CD4-positive, alpha-beta memory T cell (primary cell): ENCODE data around the gene SCN8A. TPM values are rescaled to one million over a fixed set of nuclear protein-coding genes. Genes with fewer than 3 reads are reported as not detected.

Source experiments
- CTCF ChIA-PET: fragments of 350-600 bp; sonication (Branson Sonifier 250); formaldehyde crosslinking; loops from one replicate; lab custom pipeline; 2021; ENCODE audit warnings: inconsistent platforms; ENCODE audit not compliant: partially characterized antibody; lab: Charles Lee
- POLR2A ChIA-PET: fragments of 350-600 bp; sonication (Branson Sonifier 250); formaldehyde crosslinking; loops from one replicate; lab custom pipeline; 2021; ENCODE audit not compliant: partially characterized antibody; lab: Charles Lee
- DNase-seq, 5 donors: peaks; one replicate each; pipeline versions ENCODE4 v3.0.0 to v3.0.0-alpha.2; 2020 to 2022; ENCODE audit warnings: mixed read lengths in 1 of 5
- H3K27ac ChIP-seq: one replicate; pipeline ENCODE4 v1.7.0; 2013; ENCODE audit warnings: low read depth, low read length
- H3K27me3 ChIP-seq: 2 replicates; pipeline ENCODE4 v1.7.0; 2013; ENCODE audit warnings: mild to moderate bottlenecking, low read length, moderate library complexity; ENCODE audit not compliant: insufficient read depth
- H3K36me3 ChIP-seq: 2 replicates; pipeline ENCODE4 v1.7.0; 2013; ENCODE audit warnings: mild to moderate bottlenecking, low read length, moderate library complexity; ENCODE audit not compliant: insufficient read depth
- H3K4me1 ChIP-seq: 2 replicates; pipeline ENCODE4 v1.7.0; 2013; ENCODE audit warnings: mild to moderate bottlenecking, low read length, moderate library complexity; ENCODE audit not compliant: insufficient read depth
- H3K4me3 ChIP-seq, 2 donors: one replicate each; pipeline ENCODE4 v1.7.0; 2013; ENCODE audit warnings: low read length in 2 of 2, mild to moderate bottlenecking in 1 of 2
- H3K9me3 ChIP-seq, 2 donors: one replicate each; pipeline ENCODE4 v1.7.0; 2013; ENCODE audit warnings: low read length in 2 of 2, control low read depth in 1 of 2; ENCODE audit not compliant: control insufficient read depth in 1 of 2
- H3K27ac Mint-ChIP-seq, 7 donors: one replicate each; pipeline ENCODE4 v1.8.0; 2020 to 2021; ENCODE audit warnings: mixed read lengths in 7 of 7, mild to moderate bottlenecking in 6 of 7, inconsistent platforms in 3 of 7, moderate library complexity in 3 of 7
- H3K27me3 Mint-ChIP-seq, 2 donors: one replicate each; pipeline ENCODE4 v1.8.0; 2020 to 2021; ENCODE audit warnings: mixed read lengths in 2 of 2
- H3K36me3 Mint-ChIP-seq, 2 donors: one replicate each; pipeline ENCODE4 v1.8.0; 2020 to 2021; ENCODE audit warnings: mixed read lengths in 2 of 2, inconsistent platforms in 1 of 2, mild to moderate bottlenecking in 1 of 2
- H3K4me1 Mint-ChIP-seq, 4 donors: one replicate each; pipeline ENCODE4 v1.8.0; 2020 to 2021; ENCODE audit warnings: mixed read lengths in 4 of 4, mild to moderate bottlenecking in 1 of 4
- H3K4me3 Mint-ChIP-seq, 8 donors: one replicate each; pipeline ENCODE4 v1.8.0; 2020 to 2021; ENCODE audit warnings: mixed read lengths in 8 of 8, mild to moderate bottlenecking in 7 of 8, moderate library complexity in 6 of 8, inconsistent platforms in 3 of 8
- H3K9me3 Mint-ChIP-seq, 8 donors: one replicate each; pipeline ENCODE4 v1.8.0; 2020 to 2021; ENCODE audit warnings: mixed read lengths in 8 of 8, mild to moderate bottlenecking in 5 of 8, inconsistent platforms in 3 of 8, moderate library complexity in 1 of 8
- intact Hi-C: fragments of 100-400 bp; cut with micrococcal nuclease; formaldehyde crosslinking; loops from one replicate; pipeline ENCODE4 v1.15.1; 2023
- polyA plus RNA-seq, 2 donors: library from polyadenylated mRNA; unstranded; fragments of 300-500 nt; fragmentation: Illumina TruSeq; gene quantifications; one replicate each; pipeline ENCODE4 v1.2.3, GENCODE V29; 2021
- total RNA-seq, 2 experiments: library from RNA; stranded (reverse); gene quantifications; one replicate each; pipeline ENCODE4 v1.2.3, GENCODE V29; 2021

SCN8A gene
- total and polyA plus RNA-seq, 4 experiments from 2014 or later, result 0.04 to 1.00 (median 0.24) TPM

- Mint-ChIP-seq H3K9me3 (no peaks in the 10 kb centered on the region), H3K36me3 (no peaks in the 10 kb centered on the region), H3K27ac (peak overlapping the region in 4 of 7 donors; percentile 43 to 80 (median 64)), H3K4me1 (peaks cover 7 to 19% (median 9%) of the 10 kb centered on the region in 4 donors), H3K4me3 (peak overlapping the region; percentile 35 to 66 (median 60)), H3K27me3 (no peaks in the 10 kb centered on the region)
- Histone ChIP-seq H3K27me3 (no peaks in the 10 kb centered on the region), H3K36me3 (no peaks in the 10 kb centered on the region), H3K4me1 (peaks cover 8% of the 10 kb centered on the region), H3K9me3 (no peaks in the 10 kb centered on the region), H3K27ac (no peak overlapping the region), H3K4me3 (no peak overlapping the region)
- intact Hi-C loops, result loop anchor here (5.0 kb wide), 1 partner anchor 55 kb away; no protein-coding TSS in a partner anchor
- ChIA-PET CTCF (no interaction called here), POLR2A (no interaction called here)
- DNase-seq, result no peak
Measured at GRCh38 chr12:51822261-51822616, 231.2 kb downstream of the SCN8A start.

- H3K4me3 Mint-ChIP-seq, result peak overlapping the region in 7 of 8 donors; percentile 8 to 68 (median 62)
Measured at GRCh38 chr12:51822956-51823355, 231.9 kb downstream of the SCN8A start.

GRCh38 chr12:51823875-51824565 is 233.0 kb downstream of the SCN8A start:
- peaks cover 17 to 34% (median 22%) of the 10 kb centered on the region in 4 donors for H3K4me1 Mint-ChIP-seq

More at GRCh38 chr12:51822956-51823355, 231.9 kb downstream of the SCN8A start:
- Histone ChIP-seq H3K36me3 (no peaks in the 10 kb centered on the region), H3K27me3 (no peaks in the 10 kb centered on the region), H3K27ac (no peak overlapping the region), H3K4me3 (no peak overlapping the region), H3K4me1 (peaks cover 14% of the 10 kb centered on the region), H3K9me3 (no peaks in the 10 kb centered on the region)
- CTCF ChIA-PET, result interaction anchor here (1.1 to 2.4 kb wide), 2 partner anchors 9 to 21 kb away, joined by 3 to 17 read pairs; a partner anchor contains a TSS
- intact Hi-C loops, result loop anchor here (5.0 kb wide), 1 partner anchor 54 kb away; no protein-coding TSS in a partner anchor
- Mint-ChIP-seq H3K4me1 (peaks cover 12 to 26% (median 16%) of the 10 kb centered on the region in 4 donors), H3K36me3 (no peaks in the 10 kb centered on the region), H3K27me3 (no peaks in the 10 kb centered on the region), H3K27ac (peak overlapping the region in 5 of 7 donors; percentile 55 to 80 (median 77)), H3K9me3 (no peaks in the 10 kb centered on the region)
- no peak for DNase-seq
- POLR2A ChIA-PET, result no interaction called here

GRCh38 chr12:51825216-51825615 is 234.2 kb downstream of the SCN8A start:
- H3K27ac ChIP-seq, result no peak overlapping the region
- no peak for DNase-seq
- H3K4me3 ChIP-seq, result no peak overlapping the region
- H3K27me3 Mint-ChIP-seq, result peaks cover 2 to 4% of the 10 kb centered on the region in 2 donors
- H3K27ac Mint-ChIP-seq, result no peak overlapping the region
- no peaks in the 10 kb centered on the region for H3K27me3 ChIP-seq
- ChIA-PET POLR2A (no interaction called here), CTCF (interaction anchor here (2.1 to 2.4 kb wide), 3 partner anchors 8 to 404 kb away, joined by 9 to 17 read pairs (median 10); a partner anchor contains a TSS)
- no peaks in the 10 kb centered on the region for H3K9me3 Mint-ChIP-seq
- H3K36me3 Mint-ChIP-seq, result no peaks in the 10 kb centered on the region
- H3K9me3 ChIP-seq, result no peaks in the 10 kb centered on the region
- intact Hi-C loops, result loop anchor here (2.0 kb wide), 1 partner anchor 400 kb away; the partner anchor contains the start of gene SLC4A8
- peaks cover 14 to 34% (median 18%) of the 10 kb centered on the region in 4 donors for H3K4me1 Mint-ChIP-seq
- H3K36me3 ChIP-seq, result no peaks in the 10 kb centered on the region
- H3K4me1 ChIP-seq, result peaks cover 12% of the 10 kb centered on the region
- H3K4me3 Mint-ChIP-seq, result peak overlapping the region in 1 of 8 donors; percentile 23

More at GRCh38 chr12:51823875-51824565, 233.0 kb downstream of the SCN8A start:
- no peaks in the 10 kb centered on the region for H3K36me3 ChIP-seq
- no peak overlapping the region for H3K4me3 ChIP-seq
- no peaks in the 10 kb centered on the region for H3K27me3 ChIP-seq
- intact Hi-C loops, result loop anchor here (1.0 to 5.0 kb wide), 3 partner anchors 53 to 399 kb away; partner anchors contain the start of gene SLC4A8
- H3K4me1 ChIP-seq, result peaks cover 19% of the 10 kb centered on the region
- peak overlapping the region in 5 of 7 donors; percentile 42 to 80 (median 59) for H3K27ac Mint-ChIP-seq
- peak in 3 of 5 donors; percentile 23 to 29 (median 26) for DNase-seq
- H3K9me3 ChIP-seq, result no peaks in the 10 kb centered on the region
- H3K27me3 Mint-ChIP-seq, result no peaks in the 10 kb centered on the region
- no peaks in the 10 kb centered on the region for H3K36me3 Mint-ChIP-seq
- ChIA-PET CTCF (interaction anchor here (0.8 to 2.4 kb wide), 13 partner anchors 9 to 405 kb away, joined by 3 to 17 read pairs (median 4); a partner anchor contains a TSS), POLR2A (interaction anchor here (0.9 to 1.5 kb wide), 2 partner anchors 9 kb away, joined by 5 to 7 read pairs; a partner anchor contains a TSS)
- H3K9me3 Mint-ChIP-seq, result no peaks in the 10 kb centered on the region
- no peak overlapping the region for H3K27ac ChIP-seq
- H3K4me3 Mint-ChIP-seq, result peak overlapping the region in 5 of 8 donors; percentile 1 to 71 (median 43)

- no peak for DNase-seq
- Histone ChIP-seq H3K9me3 (no peaks in the 10 kb centered on the region), H3K4me1 (peaks cover 11% of the 10 kb centered on the region), H3K36me3 (no peaks in the 10 kb centered on the region), H3K4me3 (no peak overlapping the region), H3K27me3 (no peaks in the 10 kb centered on the region), H3K27ac (no peak overlapping the region)
- H3K27me3 Mint-ChIP-seq, result peaks cover 2 to 6% of the 10 kb centered on the region in 2 donors
- intact Hi-C loops, result no loop called here
- ChIA-PET CTCF (no interaction called here), POLR2A (no interaction called here)
- peaks cover 14 to 34% (median 18%) of the 10 kb centered on the region in 4 donors for H3K4me1 Mint-ChIP-seq
- H3K27ac Mint-ChIP-seq, result no peak overlapping the region
- no peaks in the 10 kb centered on the region for H3K36me3 Mint-ChIP-seq
- H3K9me3 Mint-ChIP-seq, result no peaks in the 10 kb centered on the region
- H3K4me3 Mint-ChIP-seq, result no peak overlapping the region
Measured at GRCh38 chr12:51826881-51827280, 235.8 kb downstream of the SCN8A start.

GRCh38 chr12:51827925-51828818 is 237.1 kb downstream of the SCN8A start:
- H3K36me3 ChIP-seq, result no peaks in the 10 kb centered on the region
- POLR2A ChIA-PET, result no interaction called here

More at GRCh38 chr12:51827925-51828818, 237.1 kb downstream of the SCN8A start:
- H3K27me3 ChIP-seq, result no peaks in the 10 kb centered on the region
- Mint-ChIP-seq H3K4me3 (peak overlapping the region in 1 of 8 donors; percentile 26), H3K36me3 (no peaks in the 10 kb centered on the region), H3K27ac (peak overlapping the region in 4 of 7 donors; percentile 11 to 70 (median 20)), H3K27me3 (peaks cover 9 to 14% of the 10 kb centered on the region in 2 donors), H3K4me1 (peaks cover 22 to 33% (median 26%) of the 10 kb centered on the region in 4 donors), H3K9me3 (no peaks in the 10 kb centered on the region)
- no peak overlapping the region for H3K27ac ChIP-seq
- H3K9me3 ChIP-seq, result no peaks in the 10 kb centered on the region
- DNase-seq, result no peak
- H3K4me1 ChIP-seq, result peaks cover 21% of the 10 kb centered on the region
- H3K4me3 ChIP-seq, result no peak overlapping the region
- intact Hi-C loops, result no loop called here
- CTCF ChIA-PET, result no interaction called here
